Transverse colon (tissue), 4 donors: Measurements from ENCODE around the gene POU6F1. TPM values are rescaled to one million over a fixed set of nuclear protein-coding genes. Genes with fewer than 3 reads are reported as not detected.

ENCODE experiments used
- DNase-seq: peaks from one replicate; pipeline ENCODE4 v3.0.0-alpha.2; 2019
- H3K27ac ChIP-seq, 4 donors: fragments of 200-600 bp; sonication (generic); 2 replicates each; pipeline ENCODE4 v1.5.1; 2016 to 2018; ENCODE audit warnings: inconsistent platforms in 4 of 4
- H3K27me3 ChIP-seq: fragments of 200-600 bp; sonication (generic); 2 replicates; pipeline ENCODE4 v1.5.1; 2017; ENCODE audit warnings: inconsistent platforms
- H3K36me3 ChIP-seq, 4 donors: fragments of 200-600 bp; sonication (generic); 2 replicates each; pipeline ENCODE4 v1.5.1; 2017 to 2019; ENCODE audit warnings: inconsistent platforms in 4 of 4
- H3K4me1 ChIP-seq, 4 donors: fragments of 200-600 bp; sonication (generic); 2 replicates each; pipeline ENCODE4 v1.5.1; 2017 to 2020; ENCODE audit warnings: inconsistent platforms in 4 of 4
- H3K4me3 ChIP-seq, 4 donors: fragments of 200-600 bp; sonication (generic); 1 replicate in 1 of 4; 2 replicates in 3 of 4; pipeline versions ENCODE4 v1.5.1 to v1.6.1; 2017 to 2019; ENCODE audit warnings: inconsistent platforms in 4 of 4
- H3K9me3 ChIP-seq, 2 donors: fragments of 200-600 bp; sonication (generic); 2 replicates each; pipeline ENCODE4 v1.5.1; 2017 to 2019; ENCODE audit warnings: inconsistent platforms in 2 of 2
- EP300 ChIP-seq: sonication (generic); formaldehyde crosslinking; IDR thresholded peaks from one replicate; pipeline ENCODE4 v1.6.1; 2017; ENCODE audit warnings: antibody characterized with exemption, low read depth
- POLR2A ChIP-seq: fragments of 450-650 bp; IDR thresholded peaks from one replicate; pipeline ENCODE4 v1.6.1; 2016; ENCODE audit warnings: antibody characterized with exemption, mild to moderate bottlenecking, moderate library complexity
- POLR2AphosphoS5 ChIP-seq, 3 donors: sonication (generic); formaldehyde crosslinking; IDR thresholded peaks; one replicate each; pipeline ENCODE4 v1.6.1; 2016; ENCODE audit warnings: antibody characterized with exemption in 3 of 3
- WGBS, 2 donors: methylation state at CpG; one replicate each; pipeline ENCODE4 v1.1.5; 2018; ENCODE audit warnings: low coverage in 1 of 2; 5-methylcytosine and 5-hydroxymethylcytosine counted together
- in situ Hi-C, 4 donors: fragments of 200-750 bp; cut with MboI; loops; one replicate each; pipeline versions ENCODE4 v1.15.0 to v1.15.1; 2017; ENCODE audit warnings: low sequenced_read_pairs in 3 of 4, low pct_ligation_motif_present in 1 of 4, low pct_unique_long_range_greater_than_20kb in 1 of 4
- intact Hi-C: fragments of 100-400 bp; cut with DNase I; formaldehyde crosslinking; loops from one replicate; pipeline ENCODE4 v1.15.1; 2023; ENCODE audit warnings: low total_unique reads
- total RNA-seq, 4 donors: library from RNA; depleted of rRNA; stranded (reverse); fragments of >200 nt; gene quantifications; one replicate each; pipeline ENCODE4 v1.1.0, GENCODE V29; 2016
- TF ChIP-seq, protein P1 (sequence below), 5 experiments: fragments of 200-600 bp in 3 of 5; fragments of 450-650 bp in 2 of 5; sonication (generic) in 3 of 5; IDR thresholded peaks; 1 replicate in 2 of 5; 2 replicates in 3 of 5; pipeline ENCODE4 v1.5.1; 2016 to 2017; ENCODE audit warnings: antibody characterized with exemption in 5 of 5, inconsistent platforms in 3 of 5, mild to moderate bottlenecking in 2 of 5, moderate library complexity in 1 of 5

Gene POU6F1
- total RNA-seq, 4 donors from 2014 or later, result 3.7 to 6.5 (median 6.1) TPM

DNA sequence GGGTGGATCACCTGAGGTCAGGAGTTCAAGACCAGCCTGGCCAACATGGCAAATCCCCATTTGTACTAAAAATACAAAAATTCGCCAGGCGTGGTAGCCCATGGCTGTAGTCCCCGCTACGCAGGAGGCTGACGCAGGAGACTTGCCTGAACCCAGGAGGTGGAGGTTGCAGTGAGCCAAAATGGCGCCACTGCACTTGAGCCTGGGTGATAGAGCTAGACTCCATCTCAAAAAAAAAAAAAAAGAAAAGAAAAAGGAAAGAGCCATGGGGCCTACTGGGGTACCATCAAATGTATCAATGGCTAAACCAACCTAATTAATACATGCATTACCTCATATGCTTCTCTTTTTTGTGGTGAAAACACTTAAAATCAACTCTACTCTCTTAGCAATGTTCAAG is 55.6 kb downstream of the POU6F1 start:
- TF ChIP-seq EP300, result no peak
- TF ChIP-seq, protein P1, sequence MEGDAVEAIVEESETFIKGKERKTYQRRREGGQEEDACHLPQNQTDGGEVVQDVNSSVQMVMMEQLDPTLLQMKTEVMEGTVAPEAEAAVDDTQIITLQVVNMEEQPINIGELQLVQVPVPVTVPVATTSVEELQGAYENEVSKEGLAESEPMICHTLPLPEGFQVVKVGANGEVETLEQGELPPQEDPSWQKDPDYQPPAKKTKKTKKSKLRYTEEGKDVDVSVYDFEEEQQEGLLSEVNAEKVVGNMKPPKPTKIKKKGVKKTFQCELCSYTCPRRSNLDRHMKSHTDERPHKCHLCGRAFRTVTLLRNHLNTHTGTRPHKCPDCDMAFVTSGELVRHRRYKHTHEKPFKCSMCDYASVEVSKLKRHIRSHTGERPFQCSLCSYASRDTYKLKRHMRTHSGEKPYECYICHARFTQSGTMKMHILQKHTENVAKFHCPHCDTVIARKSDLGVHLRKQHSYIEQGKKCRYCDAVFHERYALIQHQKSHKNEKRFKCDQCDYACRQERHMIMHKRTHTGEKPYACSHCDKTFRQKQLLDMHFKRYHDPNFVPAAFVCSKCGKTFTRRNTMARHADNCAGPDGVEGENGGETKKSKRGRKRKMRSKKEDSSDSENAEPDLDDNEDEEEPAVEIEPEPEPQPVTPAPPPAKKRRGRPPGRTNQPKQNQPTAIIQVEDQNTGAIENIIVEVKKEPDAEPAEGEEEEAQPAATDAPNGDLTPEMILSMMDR (IDR thresholded peaks at IDR 0.05), result no peak
- TF ChIP-seq POLR2AphosphoS5 (IDR thresholded peaks at IDR 0.05), result no peak
- no peak for TF ChIP-seq POLR2A
- no peak overlapping the region for H3K27ac ChIP-seq
- H3K4me3 ChIP-seq, result no peak overlapping the region
- in situ Hi-C loops (no loop called here), intact Hi-C loops (no loop called here)
- 99 to 100% methylated on average over 2 to 6 of the region's 6 CpGs for WGBS, 2 donors
- peaks cover 0 to 4% (median 0%) of the 10 kb centered on the region in 4 donors for H3K4me1 ChIP-seq
- DNase-seq, result no peak
- H3K36me3 ChIP-seq, result no peaks in the 10 kb centered on the region
- H3K27me3 ChIP-seq, result no peaks in the 10 kb centered on the region
- H3K9me3 ChIP-seq, result no peaks in the 10 kb centered on the region

DNA sequence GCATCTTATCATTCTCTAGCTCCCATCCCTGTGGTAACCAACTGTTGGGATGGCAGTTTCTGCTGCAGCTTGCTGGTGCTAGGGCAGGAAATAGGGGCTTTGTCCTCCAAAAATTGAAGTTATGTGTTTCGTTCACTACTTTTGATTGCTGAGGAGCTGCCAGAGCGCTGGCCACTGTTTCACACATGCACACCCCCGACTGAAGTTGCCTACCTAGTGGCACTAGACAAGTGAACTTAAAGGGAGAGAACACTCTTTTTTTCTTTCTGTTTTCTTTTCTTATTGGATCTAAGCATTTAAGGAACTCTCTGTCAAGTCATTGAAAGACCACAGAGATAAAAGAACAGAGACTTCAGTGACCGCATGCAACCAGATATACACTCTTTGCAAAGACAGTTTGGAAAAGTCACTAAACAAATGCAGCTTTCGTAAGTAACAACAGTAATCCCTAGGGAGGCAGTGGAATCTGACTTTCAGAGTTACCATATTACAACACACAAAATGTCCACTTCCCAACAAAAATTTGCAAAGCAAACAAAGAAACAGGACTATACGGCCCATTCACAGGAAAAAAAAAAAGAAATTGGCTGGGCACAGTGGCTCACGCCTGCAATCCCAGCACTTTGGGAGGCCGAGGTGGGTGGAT is 56.9 kb downstream of the POU6F1 start:
- Histone ChIP-seq H3K36me3 (no peaks in the 10 kb centered on the region), H3K9me3 (no peaks in the 10 kb centered on the region), H3K4me1 (peaks cover 0 to 4% (median 0%) of the 10 kb centered on the region in 4 donors), H3K4me3 (no peak overlapping the region), H3K27me3 (no peaks in the 10 kb centered on the region), H3K27ac (no peak overlapping the region)
- in situ Hi-C loops, result no loop called here
- intact Hi-C loops, result no loop called here
- DNase-seq, result no peak
- WGBS, 2 donors, result 87 to 90% methylated on average over 5 to 8 of the region's 8 CpGs
- no peak for TF ChIP-seq POLR2AphosphoS5 (IDR thresholded peaks at IDR 0.05)
- TF ChIP-seq EP300, result no peak
- TF ChIP-seq POLR2A, result no peak
- TF ChIP-seq, protein P1 (IDR thresholded peaks at IDR 0.05), result no peak

DNA sequence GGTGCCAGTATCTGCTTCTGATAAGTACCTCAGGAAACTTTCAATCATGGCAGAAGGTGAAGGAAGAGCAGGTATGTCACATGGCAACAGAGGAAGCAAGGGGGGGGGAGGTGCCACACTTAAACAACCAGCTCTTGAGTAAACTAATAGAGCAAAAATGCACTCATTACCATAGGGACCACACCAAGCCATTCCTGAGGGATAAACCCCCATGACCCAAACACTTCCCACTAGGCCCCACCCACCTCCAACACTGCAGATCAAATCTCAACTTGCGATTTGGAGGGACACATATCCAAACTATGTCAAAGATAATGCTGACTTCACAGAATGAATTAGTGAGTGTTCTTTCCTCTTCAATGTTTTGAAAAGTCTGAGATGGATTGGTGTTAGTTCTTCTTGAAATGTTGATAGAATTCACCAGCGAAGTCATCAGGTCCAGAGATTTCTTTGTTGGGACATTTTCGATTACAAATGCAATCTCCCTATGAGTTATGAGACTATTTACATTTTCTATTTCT is 61.6 kb downstream of the POU6F1 start:
- Histone ChIP-seq H3K27ac (no peak overlapping the region), H3K4me3 (no peak overlapping the region), H3K9me3 (no peaks in the 10 kb centered on the region), H3K27me3 (no peaks in the 10 kb centered on the region), H3K4me1 (peaks cover 0 to 4% (median 0%) of the 10 kb centered on the region in 4 donors), H3K36me3 (no peaks in the 10 kb centered on the region)
- in situ Hi-C loops, result loop anchor here in 1 of 4 donors (10.0 kb wide), 1 partner anchor 98 kb away; no protein-coding TSS in a partner anchor
- TF ChIP-seq, protein P1 (IDR thresholded peaks at IDR 0.05), result no peak
- no peak for TF ChIP-seq EP300
- TF ChIP-seq POLR2AphosphoS5 (IDR thresholded peaks at IDR 0.05), result no peak
- TF ChIP-seq POLR2A, result no peak
- DNase-seq, result no peak
- WGBS, 2 donors, result 98 to 100% methylated on average over 2 to 3 of the region's 3 CpGs
- intact Hi-C loops, result loop anchor here (1.0 kb wide), 1 partner anchor 11 kb away; no protein-coding TSS in a partner anchor

DNA sequence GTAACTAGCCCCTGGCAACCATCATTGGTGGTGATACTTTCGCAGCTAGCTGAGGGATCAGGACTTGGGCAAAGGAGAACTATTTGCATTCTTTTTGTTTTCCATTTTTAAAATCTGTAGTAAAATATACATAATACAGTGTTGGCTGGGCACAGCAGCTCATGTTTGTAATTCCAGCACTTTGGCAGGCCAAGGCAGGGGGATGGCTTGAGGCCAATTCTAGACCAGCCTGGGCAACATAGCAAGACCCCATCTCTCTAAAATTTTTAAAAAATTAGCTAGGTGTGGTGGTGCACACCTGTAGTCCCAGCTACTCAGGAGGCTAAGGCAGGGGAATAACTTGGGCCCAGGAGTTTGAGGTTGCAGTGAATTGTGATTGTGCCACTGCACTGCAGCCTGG is 64.9 kb downstream of the POU6F1 start:
- in situ Hi-C loops, result loop anchor here in 1 of 4 donors (10.0 kb wide), 1 partner anchor 102 kb away; no protein-coding TSS in a partner anchor
- Histone ChIP-seq H3K27ac (no peak overlapping the region), H3K36me3 (no peaks in the 10 kb centered on the region), H3K4me1 (peaks cover 0 to 1% (median 0%) of the 10 kb centered on the region in 4 donors), H3K4me3 (no peak overlapping the region), H3K27me3 (no peaks in the 10 kb centered on the region), H3K9me3 (no peaks in the 10 kb centered on the region)
- 89 to 100% methylated on average over 1 of the region's 1 CpG for WGBS, 2 donors
- intact Hi-C loops, result no loop called here
- TF ChIP-seq EP300 (no peak), POLR2A (no peak), POLR2AphosphoS5 (IDR thresholded peaks at IDR 0.05) (no peak)
- TF ChIP-seq, protein P1 (IDR thresholded peaks at IDR 0.05), result no peak
- DNase-seq, result no peak
